HG03342 (cell line): ENCODE results near the gene SSRP1.
A peak's percentile ranks its signal among the peaks of the same experiment; 100 is the strongest.
"Not testable (repeated sequence)": the region's sequence is repeated elsewhere in the genome, so short reads cannot be mapped to it uniquely, and the experiment has no call there.

Experiments
- ATAC-seq: cut with Tn5 transposase; IDR thresholded peaks from one replicate; pipeline ENCODE4 v1.9.1; 2021; ENCODE audit warnings: mild to moderate bottlenecking, moderate library complexity; ENCODE audit not compliant: unreplicated experiment

Gene SSRP1

GRCh38 chr11:57303280-57303989 lies 32.3 kb downstream of the SSRP1 start:
- no peak for ATAC-seq

- ATAC-seq: no peak
Observed at GRCh38 chr11:57302489-57302888, 33.2 kb downstream of the SSRP1 start.

- no peak for ATAC-seq
Observed at GRCh38 chr11:57301711-57302423, 33.8 kb downstream of the SSRP1 start.

GRCh38 chr11:57300785-57301184 lies 34.9 kb downstream of the SSRP1 start:
- no peak for ATAC-seq

GRCh38 chr11:57299150-57299737 lies 36.4 kb downstream of the SSRP1 start:
- no peak for ATAC-seq

GRCh38 chr11:57297221-57297620 lies 38.5 kb downstream of the SSRP1 start:
- no peak for ATAC-seq

- ATAC-seq: not testable (repeated sequence)
Observed at GRCh38 chr11:57296205-57296604, 39.5 kb downstream of the SSRP1 start.

- ATAC-seq: no peak
Observed at GRCh38 chr11:57294225-57295131, 41.2 kb downstream of the SSRP1 start.

GRCh38 chr11:57290288-57290687 lies 45.4 kb downstream of the SSRP1 start:
- no peak for ATAC-seq

GRCh38 chr11:57288771-57289579 lies 46.7 kb downstream of the SSRP1 start:
- ATAC-seq: no peak

- ATAC-seq: no peak
Observed at GRCh38 chr11:57287884-57288283, 47.8 kb downstream of the SSRP1 start.

- no peak for ATAC-seq
Observed at GRCh38 chr11:57283231-57283990, 52.3 kb downstream of the SSRP1 start.

- ATAC-seq: not testable (repeated sequence)
Observed at GRCh38 chr11:57281546-57281945, 54.1 kb downstream of the SSRP1 start.

GRCh38 chr11:57279116-57279515 lies 56.6 kb downstream of the SSRP1 start:
- no peak for ATAC-seq

- ATAC-seq: no peak
Observed at GRCh38 chr11:57278721-57279095, 57.0 kb downstream of the SSRP1 start.

- peak; percentile 85 for ATAC-seq
Observed at GRCh38 chr11:57277845-57278720, 57.6 kb downstream of the SSRP1 start.

GRCh38 chr11:57276971-57277675 lies 58.6 kb downstream of the SSRP1 start:
- no peak for ATAC-seq
